ENCODE results near the gene CNPY4. TPM values are rescaled to one million over a fixed set of nuclear protein-coding genes. Genes with fewer than 3 reads are reported as not detected.

Gene CNPY4
- 28.4 and 36.7 TPM in 2 replicates for total RNA-seq

GRCh38 chr7:100119072-100119969 is at the start of gene CNPY4, which contains the start of gene TAF6:
CNPY4 (plus strand) TSS chr7:100119634; CDS start chr7:100119745, 111 bp downstream.
TAF6 (minus strand) TSS chr7:100119358; CDS start chr7:100114209, 5,149 bp downstream.

GRCh38 chr7:100081535-100082102 is 37.8 kb upstream of the CNPY4 start, which contains the start of gene ZNF3:
ZNF3 (minus strand) TSS chr7:100081723; CDS start chr7:100077357, 4,366 bp downstream.

GRCh38 chr7:100088621-100089457 is 30.6 kb upstream of the CNPY4 start, which contains the start of gene COPS6:
COPS6 (plus strand) TSS chr7:100088969; CDS start chr7:100088991, 22 bp downstream.

GRCh38 chr7:100101016-100101862 is 18.2 kb upstream of the CNPY4 start, which contains the start of the genes AP4M1 and MCM7:
AP4M1 (plus strand) TSS chr7:100101643; CDS start chr7:100101715, 72 bp downstream.
MCM7 (minus strand) TSS chr7:100101397; CDS start chr7:100101294, 103 bp downstream.

GRCh38 chr7:100126931-100127865 is 7.8 kb downstream of the CNPY4 start, which contains the start of gene MBLAC1:
MBLAC1 (plus strand) TSS chr7:100126967; CDS start chr7:100127396, 429 bp downstream.

GRCh38 chr7:100148559-100149328 is 29.3 kb downstream of the CNPY4 start, which contains the start of gene LAMTOR4:
LAMTOR4 (plus strand) TSS chr7:100148918; CDS start chr7:100148973, 55 bp downstream.

GRCh38 chr7:100158229-100159098 is 39.0 kb downstream of the CNPY4 start, which contains the start of gene TRAPPC14:
TRAPPC14 (minus strand) TSS chr7:100158723; CDS start chr7:100158499, 224 bp downstream.

Other genes starting within 250 kb of the CNPY4 start
- 0.11 and 0.12 TPM in 2 replicates for gene OR2AE1, start 242.6 kb upstream of the CNPY4 start, total RNA-seq
- gene TRIM4, start 200.1 kb upstream of the CNPY4 start, total RNA-seq = 21.7 and 30.6 TPM in 2 replicates
- not detected in 2 replicates for gene GJC3, start 190.0 kb upstream of the CNPY4 start, total RNA-seq
- gene AZGP1, start 143.6 kb upstream of the CNPY4 start, total RNA-seq = 0.33 TPM in 1 of 2 replicates, not detected in the other
- gene ZKSCAN1, start 104.0 kb upstream of the CNPY4 start, total RNA-seq = 33.1 and 44.9 TPM in 2 replicates
- gene ZSCAN21, start 69.9 kb upstream of the CNPY4 start, total RNA-seq = 9.5 and 13.1 TPM in 2 replicates
- gene ZNF3, start 37.9 kb upstream of the CNPY4 start, total RNA-seq = 23.4 and 24.0 TPM in 2 replicates
- 96.1 and 167 TPM in 2 replicates for gene COPS6, start 30.7 kb upstream of the CNPY4 start, total RNA-seq
- gene MCM7, start 18.2 kb upstream of the CNPY4 start, total RNA-seq = 56.1 and 266 TPM in 2 replicates
- gene AP4M1, start 18.0 kb upstream of the CNPY4 start, total RNA-seq = 22.5 and 29.1 TPM in 2 replicates
- 59.6 and 61.4 TPM in 2 replicates for gene TAF6, start 276 bp upstream of the CNPY4 start, total RNA-seq
- gene MBLAC1, start 7.3 kb downstream of the CNPY4 start, total RNA-seq = 2.6 and 3.1 TPM in 2 replicates
- 80.3 and 91.4 TPM in 2 replicates for gene LAMTOR4, start 29.3 kb downstream of the CNPY4 start, total RNA-seq
- gene TRAPPC14, start 39.1 kb downstream of the CNPY4 start, total RNA-seq = 6.6 and 10.9 TPM in 2 replicates
- 0.55 and 1.6 TPM in 2 replicates for gene GAL3ST4, start 49.0 kb downstream of the CNPY4 start, total RNA-seq
- 1.2 and 2.2 TPM in 2 replicates for gene GPC2, start 57.7 kb downstream of the CNPY4 start, total RNA-seq
- 0.62 and 1.00 TPM in 2 replicates for gene STAG3, start 58.3 kb downstream of the CNPY4 start, total RNA-seq
- not detected in 2 replicates for gene PVRIG, start 100.3 kb downstream of the CNPY4 start, total RNA-seq
- gene SPDYE3, start 188.1 kb downstream of the CNPY4 start, total RNA-seq = not detected in 2 replicates
- 8.1 and 9.4 TPM in 2 replicates for gene PILRB, start 238.5 kb downstream of the CNPY4 start, total RNA-seq

Measured in uterine smooth muscle cell (primary cell).